Activated CD8-positive, alpha-beta T cell treated with anti-CD3 and anti-CD28 coated beads for 36 hours (primary cell): ENCODE measurements around the gene RNF213. TPM values are rescaled to one million over a fixed set of nuclear protein-coding genes. Genes with fewer than 3 reads are reported as not detected.
"Not testable (repeated sequence)": the region's sequence is repeated elsewhere in the genome, so short reads cannot be mapped to it uniquely, and the experiment has no call there.

Source experiments
- ATAC-seq: fragments of 200-7000 bp; cut with Tn5 transposase; one replicate; pipeline ENCODE4 v1.10.0; 2021; ENCODE audit warnings: mild to moderate bottlenecking, moderate library complexity
- CTCF ChIA-PET: fragments of 350-600 bp; sonication (Branson Sonifier 250); formaldehyde crosslinking; loops from one replicate; lab custom pipeline; 2021; ENCODE audit warnings: antibody characterized with exemption; lab: Charles Lee
- POLR2A ChIA-PET: fragments of 350-600 bp; sonication (Branson Sonifier 250); formaldehyde crosslinking; loops from one replicate; lab custom pipeline; 2021; ENCODE audit warnings: antibody characterized with exemption; lab: Charles Lee
- DNase-seq: peaks from one replicate; pipeline ENCODE4 v3.0.0-alpha.2; 2020
- H3K27ac Mint-ChIP-seq: one replicate; pipeline ENCODE4 v1.8.0; 2021; ENCODE audit warnings: mild to moderate bottlenecking, mixed read lengths
- H3K27me3 Mint-ChIP-seq: one replicate; pipeline ENCODE4 v1.8.0; 2021; ENCODE audit warnings: mixed read lengths
- H3K36me3 Mint-ChIP-seq: one replicate; pipeline ENCODE4 v1.8.0; 2021; ENCODE audit warnings: low read depth, mixed read lengths
- H3K4me1 Mint-ChIP-seq: one replicate; pipeline ENCODE4 v1.8.0; 2021; ENCODE audit warnings: low read depth, mixed read lengths
- H3K4me3 Mint-ChIP-seq: one replicate; pipeline ENCODE4 v1.8.0; 2021; ENCODE audit warnings: mild to moderate bottlenecking, moderate library complexity, mixed read lengths
- H3K9me3 Mint-ChIP-seq: one replicate; pipeline ENCODE4 v1.8.0; 2021; ENCODE audit warnings: mixed read lengths
- CTCF ChIP-seq: fragments of 200-600 bp; IDR thresholded peaks from one replicate; pipeline ENCODE4 v1.8.0; 2022; ENCODE audit warnings: antibody characterized with exemption, mild to moderate bottlenecking
- intact Hi-C: fragments of 100-400 bp; cut with micrococcal nuclease; formaldehyde crosslinking; loops from one replicate; pipeline ENCODE4 v1.10.0; 2022
- total RNA-seq, 2 experiments: library from RNA; stranded (reverse); gene quantifications; one replicate each; pipeline ENCODE4 v1.2.3, GENCODE V29; 2021

RNF213 gene
- total RNA-seq, 2 experiments from 2014 or later: 131 to 142 TPM

- intact Hi-C loops: no loop called here
- Mint-ChIP-seq H3K36me3 (peaks cover 58% of the 10 kb centered on the region), H3K27ac (peak overlapping the region; percentile 72), H3K27me3 (no peaks in the 10 kb centered on the region), H3K4me3 (no peak overlapping the region), H3K9me3 (no peaks in the 10 kb centered on the region), H3K4me1 (no peaks in the 10 kb centered on the region)
- no peak for TF ChIP-seq CTCF
- ChIA-PET CTCF (no interaction called here), POLR2A (no interaction called here)
- no peak for ATAC-seq
- DNase-seq: no peak
Measured at GRCh38 chr17:80328634-80329380, 68.2 kb downstream of the RNF213 start.

GRCh38 chr17:80329421-80329820, 68.8 kb downstream of the RNF213 start:
- H3K27me3 Mint-ChIP-seq, H3K9me3 Mint-ChIP-seq, H3K4me1 Mint-ChIP-seq, H3K4me3 Mint-ChIP-seq, POLR2A ChIA-PET, intact Hi-C loops, DNase-seq, CTCF ChIA-PET, ATAC-seq: not testable (repeated sequence)
- H3K36me3 Mint-ChIP-seq: peaks cover 59% of the 10 kb centered on the region
- peak overlapping the region; percentile 72 for H3K27ac Mint-ChIP-seq

- peak overlapping the region; percentile 53 for H3K27ac Mint-ChIP-seq
- ChIA-PET POLR2A (no interaction called here), CTCF (no interaction called here)
- intact Hi-C loops: no loop called here
- H3K36me3 Mint-ChIP-seq: peaks cover 54% of the 10 kb centered on the region
- ATAC-seq (no peak), DNase-seq (no peak)
- no peak overlapping the region for H3K4me3 Mint-ChIP-seq
- no peak for TF ChIP-seq CTCF
- no peaks in the 10 kb centered on the region for H3K27me3 Mint-ChIP-seq
- no peaks in the 10 kb centered on the region for H3K4me1 Mint-ChIP-seq
- H3K9me3 Mint-ChIP-seq: no peaks in the 10 kb centered on the region
Measured at GRCh38 chr17:80330276-80330675, 69.6 kb downstream of the RNF213 start.

GRCh38 chr17:80330938-80331337, 70.3 kb downstream of the RNF213 start:
- Mint-ChIP-seq H3K36me3 (peaks cover 57% of the 10 kb centered on the region), H3K27ac (peak overlapping the region; percentile 53)
- H3K9me3 Mint-ChIP-seq, DNase-seq, H3K4me3 Mint-ChIP-seq, ATAC-seq, intact Hi-C loops, H3K4me1 Mint-ChIP-seq, H3K27me3 Mint-ChIP-seq: not testable (repeated sequence)
- POLR2A ChIA-PET: interaction anchor here (1.4 kb wide), 1 partner anchor 14 kb away, joined by 8 read pairs; no protein-coding TSS in a partner anchor
- CTCF ChIA-PET: interaction anchor here (1.5 kb wide), 1 partner anchor 32 kb away, joined by 3 read pairs; no protein-coding TSS in a partner anchor

- no peak overlapping the region for H3K4me3 Mint-ChIP-seq
Measured at GRCh38 chr17:80331820-80332219, 71.2 kb downstream of the RNF213 start.

More at GRCh38 chr17:80331820-80332219, 71.2 kb downstream of the RNF213 start:
- H3K36me3 Mint-ChIP-seq: peaks cover 59% of the 10 kb centered on the region
- no peak overlapping the region for H3K27ac Mint-ChIP-seq
- ChIA-PET POLR2A (interaction anchor here (1.4 kb wide), 1 partner anchor 15 kb away, joined by 8 read pairs; no protein-coding TSS in a partner anchor), CTCF (interaction anchor here (1.5 kb wide), 1 partner anchor 31 kb away, joined by 3 read pairs; no protein-coding TSS in a partner anchor)
- H3K27me3 Mint-ChIP-seq: no peaks in the 10 kb centered on the region
- no peak for TF ChIP-seq CTCF
- no peaks in the 10 kb centered on the region for H3K4me1 Mint-ChIP-seq
- H3K9me3 Mint-ChIP-seq: no peaks in the 10 kb centered on the region
- ATAC-seq (no peak), DNase-seq (no peak)
- intact Hi-C loops: no loop called here
